A549 (cell line): ENCODE measurements around the gene NGFR. TPM values are rescaled to one million over a fixed set of nuclear protein-coding genes. Genes with fewer than 3 reads are reported as not detected.

Experiments used
- BHLHE40 ChIP-seq: IDR thresholded peaks from 2 replicates; pipeline ENCODE4 v1.6.1; 2012; ENCODE audit warnings: low read depth, low read length, inconsistent platforms
- CBX2 ChIP-seq: fragments of 200-600 bp; sonication (generic); IDR thresholded peaks from 2 replicates; pipeline ENCODE4 v1.6.1; 2016; ENCODE audit warnings: low read depth, mild to moderate bottlenecking, borderline replicate concordance
- CHD4 ChIP-seq: fragments of 200-600 bp; sonication (generic); IDR thresholded peaks from 2 replicates; pipeline ENCODE4 v1.6.1; 2016; ENCODE audit warnings: antibody characterized with exemption, mild to moderate bottlenecking, borderline replicate concordance
- ESRRA ChIP-seq: fragments of 150-350 bp; IDR thresholded peaks from 2 replicates; pipeline ENCODE4 v1.6.1; 2014; ENCODE audit warnings: mild to moderate bottlenecking, low read length, borderline replicate concordance
- FOSB ChIP-seq: fragments of 250-450 bp; sonication (Bioruptor Pico); IDR thresholded peaks from 2 replicates; pipeline ENCODE4 v1.5.0; 2020; ENCODE audit warnings: mild to moderate bottlenecking, moderate library complexity
- GATA3 ChIP-seq: IDR thresholded peaks from 2 replicates; pipeline ENCODE4 v1.6.1; 2012; ENCODE audit warnings: borderline replicate concordance
- HDAC2 ChIP-seq: fragments of 200-600 bp; sonication (generic); IDR thresholded peaks from 2 replicates; pipeline ENCODE4 v1.6.1; 2016
- HOXB13 ChIP-seq: fragments of 250-450 bp; sonication (Bioruptor Pico); IDR thresholded peaks from 2 replicates; pipeline ENCODE4 v1.5.0; 2020; ENCODE audit warnings: low read depth, mild to moderate bottlenecking, moderate library complexity
- JUN ChIP-seq, 2 experiments: fragments of >200 bp; sonication (Bioruptor Twin); formaldehyde crosslinking; IDR thresholded peaks; 2 replicates in 1 of 2; 3 replicates in 1 of 2; pipeline ENCODE4 v1.6.1; 2016 to 2017
- KDM1A ChIP-seq: fragments of 200-600 bp; sonication (generic); IDR thresholded peaks from 2 replicates; pipeline ENCODE4 v1.6.1; 2016; ENCODE audit warnings: low read depth, mild to moderate bottlenecking
- KDM5A ChIP-seq: fragments of 200-600 bp; sonication (generic); IDR thresholded peaks from 2 replicates; pipeline ENCODE4 v1.6.1; 2016; ENCODE audit warnings: antibody characterized with exemption, mild to moderate bottlenecking
- MYC ChIP-seq: IDR thresholded peaks from 2 replicates; pipeline ENCODE4 v1.6.1; 2012; ENCODE audit warnings: mild to moderate bottlenecking, inconsistent platforms, low read length, improper control_type of control experiment, borderline replicate concordance
- NPAS2 ChIP-seq: fragments of 250-450 bp; sonication (Bioruptor Pico); IDR thresholded peaks from 2 replicates; pipeline ENCODE4 v1.8.0; 2022; ENCODE audit warnings: mild to moderate bottlenecking, moderate library complexity, borderline replicate concordance
- PBX3 ChIP-seq: IDR thresholded peaks from 2 replicates; pipeline ENCODE4 v1.6.1; 2012
- RARB ChIP-seq: fragments of 250-450 bp; sonication (Bioruptor Pico); IDR thresholded peaks from 2 replicates; pipeline ENCODE4 v1.8.0; 2021; ENCODE audit warnings: mild to moderate bottlenecking, moderate library complexity
- RCOR1 ChIP-seq: fragments of 150-350 bp; IDR thresholded peaks from 2 replicates; pipeline ENCODE4 v1.6.1; 2014; ENCODE audit warnings: antibody characterized with exemption, low read length, low read depth
- RFX5 ChIP-seq: fragments of 450-650 bp; IDR thresholded peaks from 2 replicates; pipeline ENCODE4 v1.7.1; 2014; ENCODE audit warnings: antibody characterized with exemption, mild to moderate bottlenecking, moderate library complexity
- SMC3 ChIP-seq: fragments of >200 bp; sonication (Bioruptor Twin); formaldehyde crosslinking; IDR thresholded peaks from 3 replicates; pipeline ENCODE4 v1.6.1; 2018; ENCODE audit warnings: inconsistent platforms
- ZC3H11A ChIP-seq: fragments of 450-650 bp; IDR thresholded peaks from 2 replicates; pipeline ENCODE4 v1.6.1; 2014; ENCODE audit warnings: antibody characterized with exemption, mild to moderate bottlenecking
- ZFP36 ChIP-seq: fragments of 450-650 bp; IDR thresholded peaks from 2 replicates; pipeline ENCODE4 v1.6.1; 2014; ENCODE audit warnings: borderline replicate concordance; ENCODE audit not compliant: partially characterized antibody
- ZSCAN20 ChIP-seq: fragments of 250-450 bp; sonication (Bioruptor Pico); IDR thresholded peaks from 2 replicates; pipeline ENCODE4 v1.8.0; 2022; ENCODE audit warnings: mild to moderate bottlenecking, moderate library complexity
- polyA plus RNA-seq, 4 experiments: library from polyadenylated mRNA; depleted of rRNA in 3 of 4; stranded (reverse); fragments of >200 nt; fragmentation: RNase III in 1 of 4; extraction: RNeasy Plus Mini Kit Qiagen cat#74134 plus additional on column Dnase treatment in 1 of 4; gene quantifications; 2 replicates in 3 of 4; 3 replicates in 1 of 4; pipeline ENCODE4 v1.2.3, GENCODE V29; 2011 to 2017
- TF ChIP-seq, protein P1 (sequence below): fragments of >200 bp; sonication (Bioruptor Twin); formaldehyde crosslinking; IDR thresholded peaks from 3 replicates; pipeline ENCODE4 v1.6.1; 2016
- TF ChIP-seq, protein P2 (sequence below): fragments of 250-450 bp; sonication (Bioruptor Pico); IDR thresholded peaks from 2 replicates; pipeline ENCODE4 v1.5.0; 2020; ENCODE audit warnings: low read depth, mild to moderate bottlenecking, moderate library complexity
- TF ChIP-seq, protein P3 (sequence below): IDR thresholded peaks from 2 replicates; pipeline ENCODE4 v1.6.1; 2012
- TF ChIP-seq, protein P4 (sequence below): fragments of >200 bp; sonication (Bioruptor Twin); formaldehyde crosslinking; IDR thresholded peaks from 3 replicates; pipeline ENCODE4 v1.5.1; 2016

The NGFR gene
- polyA plus RNA-seq, 2 of the 4 experiments (the other 2 are of a cell fraction): 0.13 to 0.18 TPM

GRCh38 chr17:49556223-49556943 lies 61.3 kb downstream of the NGFR start (continued):
- TF ChIP-seq, protein P1, sequence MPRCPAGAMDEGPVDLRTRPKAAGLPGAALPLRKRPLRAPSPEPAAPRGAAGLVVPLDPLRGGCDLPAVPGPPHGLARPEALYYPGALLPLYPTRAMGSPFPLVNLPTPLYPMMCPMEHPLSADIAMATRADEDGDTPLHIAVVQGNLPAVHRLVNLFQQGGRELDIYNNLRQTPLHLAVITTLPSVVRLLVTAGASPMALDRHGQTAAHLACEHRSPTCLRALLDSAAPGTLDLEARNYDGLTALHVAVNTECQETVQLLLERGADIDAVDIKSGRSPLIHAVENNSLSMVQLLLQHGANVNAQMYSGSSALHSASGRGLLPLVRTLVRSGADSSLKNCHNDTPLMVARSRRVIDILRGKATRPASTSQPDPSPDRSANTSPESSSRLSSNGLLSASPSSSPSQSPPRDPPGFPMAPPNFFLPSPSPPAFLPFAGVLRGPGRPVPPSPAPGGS: no peak
- TF ChIP-seq RFX5 (0 out of 2 replicates have a peak, but pooled peaks have one; percentile 51), HOXB13 (CRISPR knock-in tag) (no peak), CBX2 (no peak), MYC (peak; percentile 77; the same call in 1 of the 2 replicates), KDM5A (no peak), JUN (IDR thresholded peaks at IDR 0.05) (no peak), RCOR1 (no peak), BHLHE40 (no peak), NPAS2 (CRISPR knock-in tag) (no peak), ESRRA (no peak), HDAC2 (no peak), ZSCAN20 (CRISPR knock-in tag) (no peak), GATA3 (no peak), SMC3 (peak; percentile 94), FOSB (CRISPR knock-in tag) (no peak), RARB (CRISPR knock-in tag) (no peak), ZC3H11A (no peak), PBX3 (no peak), CHD4 (no peak), KDM1A (no peak), ZFP36 (no peak)
- TF ChIP-seq, protein P2, sequence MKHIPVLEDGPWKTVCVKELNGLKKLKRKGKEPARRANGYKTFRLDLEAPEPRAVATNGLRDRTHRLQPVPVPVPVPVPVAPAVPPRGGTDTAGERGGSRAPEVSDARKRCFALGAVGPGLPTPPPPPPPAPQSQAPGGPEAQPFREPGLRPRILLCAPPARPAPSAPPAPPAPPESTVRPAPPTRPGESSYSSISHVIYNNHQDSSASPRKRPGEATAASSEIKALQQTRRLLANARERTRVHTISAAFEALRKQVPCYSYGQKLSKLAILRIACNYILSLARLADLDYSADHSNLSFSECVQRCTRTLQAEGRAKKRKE (CRISPR knock-in tag): no peak
- TF ChIP-seq, protein P3, sequence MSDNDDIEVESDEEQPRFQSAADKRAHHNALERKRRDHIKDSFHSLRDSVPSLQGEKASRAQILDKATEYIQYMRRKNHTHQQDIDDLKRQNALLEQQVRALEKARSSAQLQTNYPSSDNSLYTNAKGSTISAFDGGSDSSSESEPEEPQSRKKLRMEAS: peak; percentile 85
- TF ChIP-seq, protein P4, sequence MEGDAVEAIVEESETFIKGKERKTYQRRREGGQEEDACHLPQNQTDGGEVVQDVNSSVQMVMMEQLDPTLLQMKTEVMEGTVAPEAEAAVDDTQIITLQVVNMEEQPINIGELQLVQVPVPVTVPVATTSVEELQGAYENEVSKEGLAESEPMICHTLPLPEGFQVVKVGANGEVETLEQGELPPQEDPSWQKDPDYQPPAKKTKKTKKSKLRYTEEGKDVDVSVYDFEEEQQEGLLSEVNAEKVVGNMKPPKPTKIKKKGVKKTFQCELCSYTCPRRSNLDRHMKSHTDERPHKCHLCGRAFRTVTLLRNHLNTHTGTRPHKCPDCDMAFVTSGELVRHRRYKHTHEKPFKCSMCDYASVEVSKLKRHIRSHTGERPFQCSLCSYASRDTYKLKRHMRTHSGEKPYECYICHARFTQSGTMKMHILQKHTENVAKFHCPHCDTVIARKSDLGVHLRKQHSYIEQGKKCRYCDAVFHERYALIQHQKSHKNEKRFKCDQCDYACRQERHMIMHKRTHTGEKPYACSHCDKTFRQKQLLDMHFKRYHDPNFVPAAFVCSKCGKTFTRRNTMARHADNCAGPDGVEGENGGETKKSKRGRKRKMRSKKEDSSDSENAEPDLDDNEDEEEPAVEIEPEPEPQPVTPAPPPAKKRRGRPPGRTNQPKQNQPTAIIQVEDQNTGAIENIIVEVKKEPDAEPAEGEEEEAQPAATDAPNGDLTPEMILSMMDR: peak; percentile 99
